Activated CD4-positive, alpha-beta T cell treated with anti-CD3 and anti-CD28 coated beads, Interleukin-2, amount 50 U/mL, for 24 hours (primary cell): ENCODE measurements around the gene SLC1A5.

Experiments used
- DNase-seq, 2 donors: peaks; one replicate each; pipeline ENCODE4 v3.0.0-alpha.2; 2020; ENCODE audit warnings: low read depth in 1 of 2, low spot score in 1 of 2

The SLC1A5 gene

DNA sequence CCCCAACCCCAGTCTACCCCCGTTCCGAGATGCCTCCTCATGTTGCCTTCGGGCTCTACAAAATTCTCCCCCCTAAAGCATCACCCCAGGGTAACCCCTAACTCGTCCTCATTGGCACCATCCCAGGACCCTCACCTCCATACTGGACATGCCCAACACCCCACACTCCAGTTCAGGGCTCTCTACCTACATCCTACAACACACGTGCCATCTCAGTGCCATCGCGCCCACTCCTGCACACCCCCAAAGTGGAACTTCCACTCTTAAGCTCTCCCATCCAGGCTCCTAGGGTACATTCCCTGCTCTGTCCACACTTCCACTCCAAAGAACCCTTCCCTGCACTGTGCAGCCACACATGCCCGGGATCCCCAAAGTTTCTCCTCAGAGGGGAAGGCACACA is 43.4 kb downstream of the SLC1A5 start:
- no peak for DNase-seq

GRCh38 chr19:46744005-46744691 is 44.2 kb downstream of the SLC1A5 start:
- DNase-seq = no peak

- DNase-seq = no peak
These were observed 45.4 kb downstream of the SLC1A5 start for GRCh38 chr19:46742926-46743480.

GRCh38 chr19:46741447-46741846 is 46.9 kb downstream of the SLC1A5 start:
- DNase-seq = no peak

DNA sequence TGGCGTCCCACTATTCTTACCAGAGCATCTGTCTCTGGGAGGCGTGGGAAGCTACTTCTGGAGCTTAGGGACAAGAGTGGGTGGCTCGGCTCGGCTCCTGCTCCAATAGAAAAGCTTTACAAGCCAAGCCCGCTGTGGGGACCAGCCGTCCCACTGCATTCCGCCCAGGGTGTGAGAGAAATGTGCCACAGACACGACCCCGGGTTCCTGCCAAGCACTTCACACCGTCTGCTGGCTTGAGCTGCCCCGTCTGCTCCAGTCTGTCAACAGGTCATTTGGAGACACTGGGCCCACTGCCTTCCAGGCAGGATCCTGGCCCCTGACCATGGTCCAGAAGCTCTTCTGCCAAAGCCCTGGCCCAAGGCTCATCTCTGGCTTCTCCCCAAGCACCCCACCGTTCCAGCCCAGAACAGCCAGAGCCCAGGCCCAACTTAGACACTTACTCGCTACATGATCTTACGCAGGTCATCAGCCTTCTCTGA is 49.1 kb downstream of the SLC1A5 start:
- DNase-seq = no peak

- no peak for DNase-seq
These were observed 50.6 kb downstream of the SLC1A5 start for GRCh38 chr19:46737761-46738171.

GRCh38 chr19:46737298-46737654 is 51.1 kb downstream of the SLC1A5 start:
- DNase-seq = no peak

DNA sequence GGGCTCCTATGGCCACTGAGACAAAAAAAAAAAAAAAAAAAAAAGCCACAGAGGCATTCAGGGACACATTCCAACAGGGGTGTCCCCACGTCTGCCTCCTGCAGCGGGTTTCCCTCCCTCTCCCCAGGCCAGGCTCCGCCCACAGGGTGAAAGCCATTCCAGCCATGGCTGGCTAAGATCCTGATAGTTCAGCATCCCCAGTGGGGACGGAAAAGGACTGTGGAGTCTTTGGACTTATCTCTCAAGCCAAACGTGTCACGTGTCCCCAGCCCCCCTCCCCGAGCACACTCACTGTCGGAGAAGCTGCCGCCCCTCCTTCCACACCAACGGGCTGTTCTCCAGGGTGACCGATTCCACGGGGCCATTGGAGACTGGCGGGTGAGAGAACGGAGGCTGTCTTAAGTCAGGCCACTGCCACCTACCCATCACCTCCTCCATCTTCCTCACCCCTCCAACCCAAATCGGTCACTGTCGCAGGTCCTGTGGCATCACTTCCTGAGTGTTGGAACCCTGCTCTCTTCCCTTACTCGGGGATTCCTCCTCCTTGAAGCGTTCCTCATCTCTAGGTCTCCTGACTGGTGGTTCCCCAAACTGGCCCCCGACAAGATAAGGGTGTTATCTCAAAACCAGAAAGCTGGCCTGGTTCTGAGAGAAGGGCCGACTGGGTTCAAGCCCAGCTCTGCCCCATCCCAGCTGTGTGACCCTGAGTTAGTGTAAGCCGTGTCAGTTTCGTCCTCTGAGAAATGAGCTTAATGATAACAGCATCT is 51.7 kb downstream of the SLC1A5 start:
- no peak for DNase-seq

- no peak for DNase-seq
These were observed 54.6 kb downstream of the SLC1A5 start for GRCh38 chr19:46733690-46734292.

- DNase-seq = no peak
These were observed 55.3 kb downstream of the SLC1A5 start for GRCh38 chr19:46732966-46733689.

GRCh38 chr19:46732172-46732938 is 56.0 kb downstream of the SLC1A5 start:
- DNase-seq = no peak

DNA sequence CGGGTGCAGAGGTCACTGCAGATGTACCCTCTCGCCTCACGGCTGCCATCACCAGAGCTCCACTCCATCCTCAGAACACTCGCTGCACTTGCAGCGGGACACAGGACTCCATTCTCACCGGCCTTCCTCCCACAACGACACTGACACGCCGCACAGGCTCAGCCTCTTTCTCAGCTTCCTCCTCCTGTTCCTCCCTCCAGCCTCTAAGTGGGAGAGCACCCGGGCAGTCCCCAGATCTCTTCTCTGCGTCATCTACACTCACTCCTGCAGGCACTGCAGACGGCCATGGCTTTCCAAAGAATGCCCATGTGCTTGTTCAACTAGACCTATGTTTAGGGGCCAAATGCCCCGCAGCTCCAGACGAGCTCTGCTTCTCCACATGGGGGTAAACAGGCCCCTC is 56.8 kb downstream of the SLC1A5 start:
- DNase-seq = no peak

DNA sequence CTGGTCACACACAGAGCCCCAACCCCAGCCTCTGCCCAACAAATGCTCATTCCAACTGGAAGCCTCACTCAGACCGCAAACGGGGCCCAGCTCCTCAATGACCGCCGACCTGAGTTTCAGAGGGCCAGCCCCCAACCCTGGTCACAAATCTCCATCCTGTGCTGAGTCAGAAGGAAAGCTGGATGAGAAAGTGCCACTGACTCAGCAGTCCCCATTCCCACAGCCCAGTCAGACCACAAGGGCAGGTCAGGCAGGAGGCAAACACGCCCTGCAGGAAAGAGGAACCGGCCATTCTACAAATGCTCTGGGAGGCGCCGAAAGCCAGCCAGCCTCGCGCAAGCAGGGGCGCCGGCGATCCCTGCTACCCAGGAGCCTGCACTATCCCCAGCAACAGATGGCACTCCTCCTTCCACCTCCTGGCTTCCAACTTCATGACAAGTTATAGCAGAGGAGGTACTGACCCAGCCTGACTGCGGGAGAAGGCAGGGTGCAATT is 57.3 kb downstream of the SLC1A5 start:
- no peak for DNase-seq

DNA sequence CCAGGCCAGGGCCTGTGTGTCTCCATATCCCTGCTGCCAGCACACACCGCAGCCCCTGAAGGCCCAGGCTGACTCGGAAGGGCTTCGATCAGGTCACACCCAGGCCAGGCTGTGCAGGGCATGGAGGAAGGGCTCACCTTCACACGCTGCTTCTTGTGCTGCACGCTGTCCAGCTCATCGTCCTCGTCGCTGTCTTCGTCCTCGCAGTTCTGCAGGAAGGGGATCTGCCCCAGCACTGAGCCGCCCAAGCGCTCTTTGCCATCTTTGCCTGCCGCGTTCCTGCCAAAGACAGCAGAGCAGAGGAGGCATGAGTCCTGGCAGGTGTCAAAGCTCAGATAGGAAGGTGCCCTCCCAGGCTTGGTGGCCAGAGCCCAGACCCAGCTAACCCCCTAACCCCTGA is 57.8 kb downstream of the SLC1A5 start:
- DNase-seq = no peak

DNA sequence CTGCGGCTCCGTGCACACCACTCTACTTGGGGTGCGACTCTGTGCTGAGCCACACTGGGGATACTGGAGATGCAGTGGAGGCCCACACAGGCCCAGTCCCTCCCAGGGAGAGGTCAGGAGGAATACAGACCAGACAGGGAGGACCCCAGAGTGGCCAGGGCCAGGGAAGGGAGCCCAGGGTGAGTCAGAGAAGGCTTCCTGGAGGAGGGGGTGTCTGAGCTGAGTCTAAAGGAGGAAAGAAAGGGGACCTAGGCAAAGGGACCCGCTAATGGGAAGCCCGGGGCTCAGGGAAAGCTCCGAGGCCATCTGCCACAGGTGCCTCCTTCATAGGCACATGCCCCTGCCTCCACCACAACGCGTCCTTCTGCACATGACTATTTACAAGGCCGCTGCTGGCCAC is 58.2 kb downstream of the SLC1A5 start:
- no peak for DNase-seq

GRCh38 chr19:46729696-46730095 is 58.7 kb downstream of the SLC1A5 start:
- DNase-seq = no peak

DNA sequence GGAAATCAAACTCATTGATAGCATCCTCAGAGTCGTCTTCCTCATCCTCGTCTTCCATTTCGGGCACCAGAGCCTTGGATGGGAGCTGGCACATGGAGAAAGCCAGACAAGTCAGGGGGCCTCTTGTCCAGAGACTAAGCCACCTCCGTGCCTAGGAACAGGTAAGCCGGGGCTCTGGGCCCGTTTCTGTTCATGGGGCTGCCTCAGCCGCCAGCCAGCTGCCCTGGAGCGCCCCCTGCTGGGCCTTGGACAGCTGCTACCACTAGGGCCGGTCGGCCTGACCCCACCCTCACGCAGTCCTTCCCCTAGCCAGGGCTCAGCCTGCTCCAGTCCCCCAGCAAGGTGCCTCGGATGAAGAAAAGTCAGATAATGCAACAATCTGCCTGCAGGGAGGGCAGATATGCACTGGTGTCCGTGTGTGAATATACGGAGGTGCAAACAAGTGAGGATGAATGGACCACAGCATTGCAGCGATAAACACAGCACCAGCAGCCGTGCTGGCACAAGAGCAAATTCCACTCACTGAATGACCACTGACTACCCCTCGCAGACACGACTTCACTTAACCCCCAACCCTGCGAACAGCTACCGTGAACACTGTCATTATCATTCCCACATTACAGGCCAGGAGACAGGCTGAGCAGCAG is 59.6 kb downstream of the SLC1A5 start:
- peak; percentile 58 to 70 for DNase-seq

DNA sequence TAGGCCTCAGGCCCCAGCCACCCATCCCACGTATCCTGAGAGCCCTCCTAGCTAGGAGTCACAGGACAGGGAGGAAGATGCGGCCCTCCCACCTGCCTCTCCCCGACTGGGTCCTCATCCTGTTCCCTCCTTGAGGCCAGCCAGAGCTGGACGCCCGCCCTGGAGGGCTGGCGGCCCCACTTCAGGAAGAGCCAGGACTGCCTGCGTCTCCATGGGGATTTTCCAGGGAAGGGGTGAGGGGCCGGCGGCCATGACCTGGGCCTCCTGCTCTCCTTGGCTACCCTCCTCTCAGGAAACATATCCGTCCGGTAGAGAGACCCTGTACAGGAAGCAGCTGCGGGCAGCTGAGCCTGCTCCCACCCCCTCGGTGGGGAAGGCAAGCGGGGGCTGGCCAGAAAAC is 60.2 kb downstream of the SLC1A5 start:
- no peak for DNase-seq

DNA sequence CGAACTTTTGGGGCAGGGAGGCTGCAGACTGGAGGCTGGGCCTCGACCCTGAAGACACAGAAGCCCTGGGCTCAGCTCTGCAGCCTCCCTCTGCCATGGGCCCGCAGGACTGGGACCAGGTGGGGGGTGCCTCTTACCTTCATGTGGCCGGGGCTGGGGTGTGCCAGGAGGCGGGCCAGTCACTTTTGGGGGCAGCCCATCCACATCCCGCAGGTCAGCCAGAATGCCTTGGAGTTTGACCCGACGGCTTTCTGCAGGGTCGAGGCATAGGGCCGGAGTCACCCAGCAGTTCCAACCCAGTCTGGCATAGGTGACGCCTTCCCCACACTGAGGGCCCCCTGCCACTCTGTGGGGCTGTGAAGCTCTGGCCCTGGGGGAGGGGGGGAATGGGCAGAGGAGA is 60.6 kb downstream of the SLC1A5 start:
- DNase-seq = no peak

DNA sequence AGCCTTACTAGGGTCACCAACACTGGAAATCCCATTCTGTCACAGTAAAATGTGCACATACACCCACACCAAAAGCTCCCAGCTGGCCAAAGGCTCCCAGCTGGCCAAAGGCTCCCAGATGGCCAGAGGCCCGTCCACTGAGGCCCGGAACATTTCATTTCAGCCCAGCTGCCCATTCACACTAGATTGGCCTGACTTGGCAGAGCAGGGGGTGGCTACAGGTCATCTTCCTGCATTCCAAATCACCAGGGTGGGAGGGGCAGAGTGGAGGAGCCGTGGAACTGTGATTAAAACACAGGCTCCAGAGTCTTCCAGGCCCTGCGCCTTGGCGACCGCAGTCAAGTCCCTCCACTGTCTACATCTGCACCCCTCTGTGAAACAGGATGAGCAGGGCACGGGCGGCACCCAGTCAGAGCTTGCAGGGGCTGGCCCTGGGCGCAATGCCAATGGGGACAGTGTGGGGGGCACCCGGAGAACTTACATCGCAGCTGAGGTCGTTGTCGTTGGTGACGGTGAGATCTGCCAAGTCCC is 61.4 kb downstream of the SLC1A5 start:
- DNase-seq = no peak
